ENCODE measurements around the gene NRL.
A peak's percentile ranks its signal among the peaks of the same experiment; 100 is the strongest.

Gene NRL

DNA sequence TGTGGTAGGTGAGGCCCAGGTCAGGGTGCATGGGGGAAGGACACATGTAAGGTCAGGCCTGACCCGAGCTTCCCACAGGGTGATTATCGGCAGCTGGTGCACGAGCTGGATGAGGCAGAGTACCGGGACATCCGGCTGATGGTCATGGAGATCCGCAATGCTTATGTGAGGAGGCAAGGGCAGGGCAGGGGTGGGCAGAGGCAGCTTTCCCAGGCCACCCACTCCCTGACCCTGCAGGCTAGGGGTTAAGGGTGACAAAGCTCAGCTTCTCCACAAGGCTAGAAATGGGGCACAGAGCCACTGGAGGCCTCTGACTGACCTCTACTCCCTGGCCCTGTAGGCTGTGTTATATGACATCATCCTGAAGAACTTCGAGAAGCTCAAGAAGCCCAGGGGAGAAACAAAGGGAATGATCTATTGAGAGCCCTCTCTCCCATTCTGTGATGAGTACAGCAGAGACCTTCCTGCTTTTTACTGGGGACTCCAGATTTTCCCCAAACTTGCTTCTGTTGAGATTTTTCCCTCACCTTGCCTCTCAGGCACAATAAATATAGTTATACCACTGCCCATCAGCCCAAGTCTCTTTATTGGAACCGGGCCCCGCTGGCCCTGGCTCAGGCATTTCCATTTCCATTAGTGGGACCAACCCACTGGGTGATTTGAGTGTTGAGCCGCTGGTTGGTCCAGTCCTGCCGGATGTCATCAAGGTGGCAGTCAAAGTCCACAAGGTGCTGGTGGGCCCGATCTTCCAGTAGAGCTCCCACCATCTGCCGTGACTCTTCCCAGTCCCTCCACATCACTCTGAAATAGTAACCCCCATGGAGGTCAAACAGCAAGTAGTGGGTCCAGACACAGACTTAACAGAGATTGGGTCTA is 23.9 kb upstream of the NRL start:
- Histone ChIP-seq H3K27me3 (ENCODE audit: control insufficient read depth, insufficient read depth, low read length) (no peaks in the 10 kb centered on the region), H3K27ac (ENCODE audit: low read depth, low read length) (no peak overlapping the region), H3K4me3 (ENCODE audit: low read length) (no peak overlapping the region), H3K4me1 (ENCODE audit: control insufficient read depth, insufficient read depth, low read length) (peaks cover 13% of the 10 kb centered on the region), H3K36me3 (ENCODE audit: control insufficient read depth, insufficient read depth, low read length) (peaks cover 13% of the 10 kb centered on the region), H3K9ac (ENCODE audit: low read length) (no peak overlapping the region)

GRCh38 chr14:24137529-24138395 is 23.0 kb upstream of the NRL start:
- Histone ChIP-seq H3K4me1 (ENCODE audit: control insufficient read depth, insufficient read depth, low read length) (peaks cover 13% of the 10 kb centered on the region), H3K4me3 (ENCODE audit: low read length) (peak overlapping the region; percentile 87), H3K27me3 (ENCODE audit: control insufficient read depth, insufficient read depth, low read length) (no peaks in the 10 kb centered on the region), H3K27ac (ENCODE audit: low read depth, low read length) (no peak overlapping the region), H3K36me3 (ENCODE audit: control insufficient read depth, insufficient read depth, low read length) (peaks cover 13% of the 10 kb centered on the region), H3K9ac (ENCODE audit: low read length) (no peak overlapping the region)

GRCh38 chr14:24136684-24137528 is 22.2 kb upstream of the NRL start:
- Histone ChIP-seq H3K9ac (ENCODE audit: low read length) (peak overlapping the region; percentile 82), H3K27me3 (ENCODE audit: control insufficient read depth, insufficient read depth, low read length) (no peaks in the 10 kb centered on the region), H3K36me3 (ENCODE audit: control insufficient read depth, insufficient read depth, low read length) (peaks cover 13% of the 10 kb centered on the region), H3K27ac (ENCODE audit: low read depth, low read length) (peak overlapping the region; percentile 91), H3K4me3 (ENCODE audit: low read length) (peak overlapping the region; percentile 87), H3K4me1 (ENCODE audit: control insufficient read depth, insufficient read depth, low read length) (peaks cover 11% of the 10 kb centered on the region)

GRCh38 chr14:24135834-24136683 is 21.3 kb upstream of the NRL start, which contains the start of gene PSME1:
PSME1 (plus strand) TSS chr14:24136194; CDS start chr14:24136263, 69 bp downstream.
- H3K27ac ChIP-seq (ENCODE audit: low read depth, low read length), result peak within 1 kb of the TSS; percentile 91
- peaks cover 13% of the 10 kb centered on the region for H3K36me3 ChIP-seq (ENCODE audit: control insufficient read depth, insufficient read depth, low read length)
- H3K9ac ChIP-seq (ENCODE audit: low read length), result peak within 1 kb of the TSS; percentile 82
- peaks cover 10% of the 10 kb centered on the region for H3K4me1 ChIP-seq (ENCODE audit: control insufficient read depth, insufficient read depth, low read length)
- no peaks in the 10 kb centered on the region for H3K27me3 ChIP-seq (ENCODE audit: control insufficient read depth, insufficient read depth, low read length)
- peak within 1 kb of the TSS; percentile 87 for H3K4me3 ChIP-seq (ENCODE audit: low read length)

DNA sequence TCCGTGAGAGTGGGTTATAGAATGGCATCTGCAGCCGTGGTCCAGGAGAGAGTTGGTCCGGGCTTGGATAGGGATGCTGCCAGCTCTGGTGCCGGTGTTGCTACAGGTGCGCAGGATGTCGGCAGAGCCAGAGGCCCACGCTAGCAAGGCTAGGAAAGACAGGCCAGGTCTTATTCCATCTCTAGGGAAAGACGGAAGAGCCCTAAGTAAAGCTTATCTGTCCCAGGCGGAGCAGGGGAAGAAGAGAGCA is 20.8 kb upstream of the NRL start:
- Histone ChIP-seq H3K4me3 (ENCODE audit: low read length) (peak overlapping the region; percentile 77), H3K9ac (ENCODE audit: low read length) (peak overlapping the region; percentile 61), H3K27ac (ENCODE audit: low read depth, low read length) (peak overlapping the region; percentile 59), H3K27me3 (ENCODE audit: control insufficient read depth, insufficient read depth, low read length) (no peaks in the 10 kb centered on the region), H3K36me3 (ENCODE audit: control insufficient read depth, insufficient read depth, low read length) (peaks cover 15% of the 10 kb centered on the region), H3K4me1 (ENCODE audit: control insufficient read depth, insufficient read depth, low read length) (peaks cover 10% of the 10 kb centered on the region)

DNA sequence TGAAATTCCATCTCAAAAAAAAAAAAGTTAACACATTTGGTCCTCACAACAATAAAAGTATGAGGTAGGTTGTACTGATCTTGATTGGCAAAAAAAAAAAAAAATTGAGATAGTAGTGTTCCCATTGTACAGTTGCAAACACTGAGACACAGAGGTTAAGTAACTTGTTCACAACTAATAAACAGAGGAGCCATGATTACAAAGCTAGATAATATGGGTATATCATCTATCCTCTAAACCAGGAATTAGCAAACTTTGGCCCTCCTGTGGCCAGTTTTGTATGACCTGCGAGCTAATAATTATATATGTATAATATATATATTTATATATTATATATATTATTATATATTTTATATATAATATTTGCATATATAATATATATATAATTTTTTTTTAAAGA is 19.0 kb upstream of the NRL start:
- Histone ChIP-seq H3K36me3 (ENCODE audit: control insufficient read depth, insufficient read depth, low read length) (peaks cover 12% of the 10 kb centered on the region), H3K4me1 (ENCODE audit: control insufficient read depth, insufficient read depth, low read length) (peaks cover 10% of the 10 kb centered on the region), H3K27ac (ENCODE audit: low read depth, low read length) (no peak overlapping the region)

GRCh38 chr14:24132976-24133375 is 18.2 kb upstream of the NRL start:
- Histone ChIP-seq H3K4me3 (ENCODE audit: low read length) (no peak overlapping the region), H3K27me3 (ENCODE audit: control insufficient read depth, insufficient read depth, low read length) (no peaks in the 10 kb centered on the region), H3K27ac (ENCODE audit: low read depth, low read length) (no peak overlapping the region), H3K4me1 (ENCODE audit: control insufficient read depth, insufficient read depth, low read length) (peaks cover 10% of the 10 kb centered on the region), H3K9ac (ENCODE audit: low read length) (no peak overlapping the region), H3K36me3 (ENCODE audit: control insufficient read depth, insufficient read depth, low read length) (peaks cover 8% of the 10 kb centered on the region)

More for the DNA sequence above, 19.0 kb upstream of the NRL start:
- no peaks in the 10 kb centered on the region for H3K27me3 ChIP-seq (ENCODE audit: control insufficient read depth, insufficient read depth, low read length)
- no peak overlapping the region for H3K9ac ChIP-seq (ENCODE audit: low read length)
- H3K4me3 ChIP-seq (ENCODE audit: low read length), result no peak overlapping the region

DNA sequence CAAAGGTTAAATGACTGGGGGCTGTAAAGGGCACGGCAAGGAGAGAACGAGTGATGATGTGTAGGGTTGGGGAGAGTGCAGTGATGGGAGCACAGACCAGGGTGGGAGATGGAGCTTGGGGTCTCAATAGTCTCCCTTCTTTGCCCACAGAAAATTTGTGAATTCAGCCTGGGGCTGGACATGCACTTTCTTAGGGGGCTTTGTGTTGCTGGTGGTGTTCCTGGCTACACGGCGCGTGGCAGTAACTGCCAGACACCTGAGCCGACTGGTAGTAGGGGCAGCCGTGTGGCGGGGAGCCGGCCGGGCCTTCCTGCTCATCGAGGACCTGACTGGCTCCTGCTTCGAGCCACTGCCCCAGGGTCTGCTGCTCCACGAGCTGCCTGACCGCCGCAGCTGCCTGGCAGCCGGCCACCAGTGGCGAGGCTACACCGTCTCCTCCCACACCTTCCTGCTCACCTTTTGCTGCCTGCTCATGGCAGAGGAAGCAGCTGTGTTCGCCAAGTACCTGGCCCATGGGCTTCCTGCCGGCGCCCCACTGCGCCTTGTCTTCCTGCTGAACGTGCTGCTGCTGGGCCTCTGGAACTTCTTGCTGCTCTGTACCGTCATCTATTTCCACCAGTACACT is 17.4 kb upstream of the NRL start:
- H3K4me3 ChIP-seq (ENCODE audit: low read length), result no peak overlapping the region
- H3K27me3 ChIP-seq (ENCODE audit: control insufficient read depth, insufficient read depth, low read length), result no peaks in the 10 kb centered on the region
- peaks cover 10% of the 10 kb centered on the region for H3K4me1 ChIP-seq (ENCODE audit: control insufficient read depth, insufficient read depth, low read length)
- no peak overlapping the region for H3K27ac ChIP-seq (ENCODE audit: low read depth, low read length)
- no peak overlapping the region for H3K9ac ChIP-seq (ENCODE audit: low read length)
- H3K36me3 ChIP-seq (ENCODE audit: control insufficient read depth, insufficient read depth, low read length), result peaks cover 2% of the 10 kb centered on the region

DNA sequence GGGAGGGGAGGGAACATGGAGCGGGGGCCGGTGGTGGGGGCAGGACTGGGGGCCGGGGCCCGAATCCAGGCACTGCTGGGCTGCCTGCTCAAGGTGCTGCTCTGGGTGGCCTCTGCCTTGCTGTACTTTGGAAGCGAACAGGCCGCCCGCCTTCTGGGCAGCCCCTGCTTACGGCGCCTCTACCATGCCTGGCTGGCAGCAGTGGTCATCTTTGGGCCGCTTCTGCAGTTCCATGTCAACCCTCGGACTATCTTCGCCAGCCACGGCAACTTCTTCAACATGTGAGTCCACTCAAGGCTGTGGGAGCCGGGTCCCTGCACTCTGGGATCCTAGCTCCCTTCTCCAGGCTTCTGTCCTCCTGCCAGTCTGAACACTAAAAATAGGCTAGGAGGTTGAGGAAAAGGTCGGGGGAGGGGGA is 16.8 kb upstream of the NRL start:
- H3K27me3 ChIP-seq (ENCODE audit: control insufficient read depth, insufficient read depth, low read length), result no peaks in the 10 kb centered on the region
- no peak overlapping the region for H3K27ac ChIP-seq (ENCODE audit: low read depth, low read length)
- peaks cover 2% of the 10 kb centered on the region for H3K36me3 ChIP-seq (ENCODE audit: control insufficient read depth, insufficient read depth, low read length)
- H3K9ac ChIP-seq (ENCODE audit: low read length), result no peak overlapping the region
- H3K4me3 ChIP-seq (ENCODE audit: low read length), result no peak overlapping the region
- peaks cover 4% of the 10 kb centered on the region for H3K4me1 ChIP-seq (ENCODE audit: control insufficient read depth, insufficient read depth, low read length)

GRCh38 chr14:24130717-24131548 is 16.2 kb upstream of the NRL start:
- Histone ChIP-seq H3K27ac (ENCODE audit: low read depth, low read length) (no peak overlapping the region), H3K9ac (ENCODE audit: low read length) (no peak overlapping the region), H3K4me3 (ENCODE audit: low read length) (no peak overlapping the region), H3K27me3 (ENCODE audit: control insufficient read depth, insufficient read depth, low read length) (no peaks in the 10 kb centered on the region), H3K4me1 (ENCODE audit: control insufficient read depth, insufficient read depth, low read length) (peaks cover 3% of the 10 kb centered on the region), H3K36me3 (ENCODE audit: control insufficient read depth, insufficient read depth, low read length) (peaks cover 2% of the 10 kb centered on the region)
